ENCODE measurements around the gene BACH2. TPM values are rescaled to one million over a fixed set of nuclear protein-coding genes. Genes with fewer than 3 reads are reported as not detected.

Gene BACH2
- total RNA-seq, 1 experiment from 2014 or later, result 2.5 TPM

DNA sequence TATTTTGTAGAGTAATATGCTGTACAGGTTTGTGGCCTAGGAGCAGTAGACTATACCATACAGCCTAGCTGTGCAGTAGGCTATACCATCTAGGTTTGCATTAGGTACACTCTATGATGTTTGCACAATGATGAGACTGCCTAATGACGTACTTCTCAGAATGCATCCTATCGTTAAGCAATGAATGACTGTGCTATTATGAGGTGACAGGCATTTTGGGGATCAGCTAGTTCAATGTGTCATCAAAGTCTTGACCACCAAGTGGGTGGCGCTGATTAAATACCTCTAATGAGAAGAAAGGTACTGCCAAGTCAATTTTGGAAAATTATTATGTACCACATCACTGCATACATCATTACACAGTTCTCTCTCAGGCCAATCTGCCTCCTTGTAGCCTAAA, 190.2 kb downstream of the BACH2 start:
- Histone ChIP-seq H3K36me3 (replicated peaks; ENCODE audit: control insufficient read depth, insufficient read depth, low read length) (no peaks in the 10 kb centered on the region), H3K27me3 (ENCODE audit: control insufficient read depth, insufficient read depth, low read length) (no peaks in the 10 kb centered on the region), H3K4me3 (ENCODE audit: insufficient read depth, low read depth, low read length) (no peak overlapping the region)
- DNase-seq, result no peak

DNA sequence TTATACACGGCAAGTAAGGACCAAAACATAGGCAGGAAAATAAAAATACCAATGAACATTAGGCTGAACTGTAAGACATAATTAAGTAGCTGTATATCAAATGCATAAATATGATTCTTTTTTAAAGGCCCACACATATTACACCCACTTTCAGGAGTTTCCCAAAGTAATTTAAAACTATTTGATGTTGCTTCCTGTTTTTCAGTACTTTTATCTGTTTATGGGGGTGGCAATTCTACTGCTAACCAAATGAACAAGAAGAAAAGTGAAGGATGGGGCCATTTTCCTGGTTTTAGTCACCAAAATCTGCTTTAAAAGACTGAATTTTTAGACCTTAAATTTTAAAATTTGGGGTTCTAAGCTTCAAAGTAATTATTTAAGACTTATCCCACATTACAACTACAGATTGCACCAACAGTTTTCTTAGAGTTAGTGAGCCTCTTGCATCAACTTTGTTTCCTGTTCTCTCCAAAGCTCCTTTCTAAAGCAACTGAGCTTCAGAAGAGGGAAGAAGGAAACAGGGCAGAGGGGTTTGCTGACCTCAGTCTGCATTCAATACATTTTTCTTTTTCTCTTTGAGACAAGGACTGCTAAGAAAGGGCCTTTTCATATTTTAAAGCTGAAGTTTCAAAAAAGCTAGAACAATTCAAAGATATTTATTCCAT, 191.0 kb downstream of the BACH2 start:
- DNase-seq, result no peak
- Histone ChIP-seq H3K36me3 (replicated peaks; ENCODE audit: control insufficient read depth, insufficient read depth, low read length) (no peaks in the 10 kb centered on the region), H3K4me3 (ENCODE audit: insufficient read depth, low read depth, low read length) (no peak overlapping the region)

DNA sequence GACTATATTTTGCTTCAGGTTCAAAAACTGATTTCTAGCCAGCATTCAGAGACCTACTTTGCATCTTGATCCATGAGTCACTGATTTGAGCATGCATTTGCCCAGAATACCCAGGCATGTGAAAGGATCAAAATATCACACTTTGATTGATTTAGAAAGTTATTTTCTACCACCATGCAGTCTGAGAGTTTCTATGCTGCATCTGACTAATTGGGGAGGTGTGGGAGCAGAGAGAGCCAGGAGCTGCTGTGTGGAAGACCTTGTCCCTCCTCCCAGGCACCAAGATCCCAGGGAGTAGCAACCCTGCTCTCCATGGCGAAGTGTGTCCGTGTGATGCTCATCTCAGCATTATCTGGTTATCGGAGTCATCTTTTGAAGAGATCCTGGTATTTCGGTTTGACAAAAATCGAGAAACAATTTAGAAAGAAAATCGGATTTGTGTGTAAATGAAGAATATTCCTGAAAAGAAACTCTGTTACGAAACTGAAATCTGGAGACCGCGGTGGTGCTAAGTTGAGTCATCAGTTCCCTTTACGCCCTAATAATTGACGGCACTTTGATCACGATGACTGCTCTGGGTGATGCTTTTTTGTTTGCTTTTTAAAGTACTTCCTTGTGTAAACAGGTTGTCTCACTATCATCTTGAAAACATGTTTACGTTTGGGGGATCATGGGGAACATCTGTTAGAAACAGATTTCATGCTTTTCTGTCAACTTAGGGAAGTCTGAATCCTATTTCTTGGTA, 193.4 kb downstream of the BACH2 start:
- no peak for DNase-seq
- Histone ChIP-seq H3K4me3 (ENCODE audit: insufficient read depth, low read depth, low read length) (no peak overlapping the region), H3K27me3 (ENCODE audit: control insufficient read depth, insufficient read depth, low read length) (no peaks in the 10 kb centered on the region), H3K36me3 (replicated peaks; ENCODE audit: control insufficient read depth, insufficient read depth, low read length) (no peaks in the 10 kb centered on the region)

More for the DNA sequence above, 191.0 kb downstream of the BACH2 start:
- no peaks in the 10 kb centered on the region for H3K27me3 ChIP-seq (ENCODE audit: control insufficient read depth, insufficient read depth, low read length)

DNA sequence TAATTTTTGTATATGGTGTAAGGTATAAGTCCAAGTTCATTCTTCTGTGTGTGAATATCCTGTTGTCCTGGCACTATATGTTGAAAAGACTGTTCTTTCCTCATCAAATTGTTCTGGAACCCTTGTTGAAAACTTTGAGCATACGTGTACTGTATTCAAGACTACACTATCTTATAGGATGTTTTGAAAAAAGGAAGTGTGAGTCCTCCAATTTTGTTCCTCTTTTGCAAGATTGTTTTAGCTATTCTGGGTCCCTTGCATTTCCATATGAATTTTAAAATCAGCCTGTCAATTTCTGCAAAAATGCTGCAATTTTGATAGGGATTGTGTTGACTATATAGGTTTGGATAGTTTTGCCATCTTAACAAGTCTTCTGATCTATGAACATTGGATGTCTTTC, 195.2 kb downstream of the BACH2 start:
- no peaks in the 10 kb centered on the region for H3K27me3 ChIP-seq (ENCODE audit: control insufficient read depth, insufficient read depth, low read length)
- H3K4me3 ChIP-seq (ENCODE audit: insufficient read depth, low read depth, low read length), result no peak overlapping the region
- H3K36me3 ChIP-seq (replicated peaks; ENCODE audit: control insufficient read depth, insufficient read depth, low read length), result no peaks in the 10 kb centered on the region
- no peak for DNase-seq

DNA sequence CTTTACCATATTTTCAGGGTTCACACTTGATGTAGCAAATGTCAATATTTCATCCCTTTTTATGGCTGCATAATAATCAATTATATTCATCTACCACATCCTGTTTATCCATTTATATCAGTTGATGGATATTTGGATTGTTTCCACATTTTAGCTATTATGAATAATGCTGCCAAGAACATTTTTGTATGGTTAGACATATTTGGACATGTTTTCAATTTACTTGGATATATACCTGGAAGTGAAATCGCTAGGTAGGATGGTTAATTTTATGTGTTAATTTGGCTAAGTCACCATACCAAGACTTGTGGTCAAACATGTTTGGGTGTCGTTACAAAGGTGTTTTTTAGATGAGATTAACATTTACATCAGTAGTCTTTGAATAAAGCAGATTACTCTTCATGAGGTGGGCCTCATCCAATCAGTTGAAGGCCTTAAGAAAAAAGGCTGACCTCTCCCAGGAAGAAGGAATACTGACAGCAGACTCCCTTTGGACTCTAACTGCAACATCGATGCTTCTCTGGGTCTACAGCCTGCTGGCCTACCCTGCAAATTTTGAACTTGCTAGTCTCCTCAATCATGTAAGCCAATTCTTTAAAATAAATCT, 196.5 kb downstream of the BACH2 start:
- DNase-seq, result no peak
- Histone ChIP-seq H3K27me3 (ENCODE audit: control insufficient read depth, insufficient read depth, low read length) (no peaks in the 10 kb centered on the region), H3K4me3 (ENCODE audit: insufficient read depth, low read depth, low read length) (no peak overlapping the region), H3K36me3 (replicated peaks; ENCODE audit: control insufficient read depth, insufficient read depth, low read length) (no peaks in the 10 kb centered on the region)

DNA sequence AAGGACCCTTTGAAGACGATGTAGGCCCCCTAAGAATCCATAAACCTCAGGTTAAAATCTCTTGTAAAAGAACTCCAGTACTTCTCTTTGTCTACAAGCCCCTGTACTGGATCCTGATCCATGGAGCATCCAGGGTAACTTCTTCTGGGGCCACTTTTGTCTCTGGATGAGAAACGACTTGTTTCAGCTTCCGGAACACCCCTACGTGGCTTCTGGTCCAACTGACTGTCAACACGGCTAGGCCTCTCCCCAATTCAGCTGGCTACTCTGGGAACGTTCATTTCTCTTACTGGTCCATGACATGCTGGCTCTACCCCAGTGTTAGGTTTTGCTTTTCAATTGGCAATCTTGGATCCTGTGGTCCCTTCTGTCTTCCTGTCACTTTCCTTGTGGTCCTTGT, 198.0 kb downstream of the BACH2 start:
- H3K4me3 ChIP-seq (ENCODE audit: insufficient read depth, low read depth, low read length), result no peak overlapping the region
- no peak for DNase-seq
- H3K36me3 ChIP-seq (replicated peaks; ENCODE audit: control insufficient read depth, insufficient read depth, low read length), result no peaks in the 10 kb centered on the region
- H3K27me3 ChIP-seq (ENCODE audit: control insufficient read depth, insufficient read depth, low read length), result no peaks in the 10 kb centered on the region

DNA sequence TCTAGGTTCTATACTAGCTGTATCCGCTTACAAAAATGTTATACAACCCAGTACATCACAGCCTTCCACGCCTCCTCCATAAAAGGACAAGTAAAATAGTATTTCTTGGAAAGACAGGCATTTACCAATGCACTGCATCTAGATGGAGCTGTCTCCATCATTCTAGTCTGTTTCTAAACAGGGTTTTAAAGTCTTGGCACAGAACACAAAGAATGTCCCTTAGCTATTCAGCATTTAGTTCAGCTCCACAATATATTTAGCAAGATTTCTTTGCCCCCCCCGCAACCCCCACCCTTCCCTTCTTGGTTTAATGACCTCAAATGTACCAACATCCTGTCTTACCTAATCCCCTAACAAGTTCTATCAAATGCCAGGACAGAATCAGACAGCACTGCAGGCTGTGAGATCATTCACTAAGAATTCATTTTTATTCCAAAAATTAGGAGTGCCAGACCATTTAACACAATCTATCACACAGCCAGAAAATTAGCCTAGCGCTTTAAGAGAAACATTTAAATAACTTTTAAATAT, 198.6 kb downstream of the BACH2 start:
- H3K4me3 ChIP-seq (ENCODE audit: insufficient read depth, low read depth, low read length), result no peak overlapping the region
- no peaks in the 10 kb centered on the region for H3K27me3 ChIP-seq (ENCODE audit: control insufficient read depth, insufficient read depth, low read length)
- no peaks in the 10 kb centered on the region for H3K36me3 ChIP-seq (replicated peaks; ENCODE audit: control insufficient read depth, insufficient read depth, low read length)
- no peak for DNase-seq

DNA sequence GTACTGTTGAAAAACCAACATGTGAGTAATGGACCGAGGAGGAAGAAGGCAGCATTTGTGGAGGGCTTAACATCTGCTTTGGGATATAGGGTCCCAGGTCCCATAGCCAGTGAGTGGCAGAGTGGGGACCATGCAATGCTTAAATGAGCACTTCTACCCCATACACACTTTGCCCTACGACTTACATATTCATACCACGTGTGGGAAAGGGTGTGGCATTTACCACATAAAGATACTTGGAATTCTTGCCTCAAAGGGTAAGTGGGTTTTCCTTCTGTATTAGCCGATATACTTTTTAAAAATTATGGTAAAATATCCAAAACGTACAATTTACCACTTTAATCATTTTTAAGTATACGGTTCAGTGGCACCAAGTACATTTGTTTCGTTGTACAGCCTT, 199.3 kb downstream of the BACH2 start:
- no peak for DNase-seq
- H3K4me3 ChIP-seq (ENCODE audit: insufficient read depth, low read depth, low read length), result no peak overlapping the region
- H3K36me3 ChIP-seq (replicated peaks; ENCODE audit: control insufficient read depth, insufficient read depth, low read length), result no peaks in the 10 kb centered on the region
- no peaks in the 10 kb centered on the region for H3K27me3 ChIP-seq (ENCODE audit: control insufficient read depth, insufficient read depth, low read length)

DNA sequence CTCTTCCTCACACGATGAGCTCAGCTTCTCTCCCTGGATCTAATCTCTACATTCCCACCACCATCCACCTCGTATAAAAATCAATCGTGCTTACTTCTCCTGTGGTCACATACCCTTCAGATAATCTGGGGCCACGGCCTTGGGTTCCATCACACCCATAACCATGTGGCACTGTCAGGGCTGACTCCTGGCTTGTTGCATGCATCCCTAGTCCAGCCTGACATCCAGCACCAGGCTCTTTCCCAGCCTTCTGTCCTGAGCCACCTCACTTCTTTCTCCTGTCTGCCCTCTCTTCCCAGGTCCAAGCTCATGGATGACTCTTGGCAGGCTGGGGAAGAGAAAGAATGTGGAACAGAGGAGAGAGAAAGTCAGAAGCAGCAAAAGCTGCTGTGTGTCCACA, 199.8 kb downstream of the BACH2 start:
- Histone ChIP-seq H3K27me3 (ENCODE audit: control insufficient read depth, insufficient read depth, low read length) (no peaks in the 10 kb centered on the region), H3K36me3 (replicated peaks; ENCODE audit: control insufficient read depth, insufficient read depth, low read length) (no peaks in the 10 kb centered on the region), H3K4me3 (ENCODE audit: insufficient read depth, low read depth, low read length) (no peak overlapping the region)
- DNase-seq, result no peak

DNA sequence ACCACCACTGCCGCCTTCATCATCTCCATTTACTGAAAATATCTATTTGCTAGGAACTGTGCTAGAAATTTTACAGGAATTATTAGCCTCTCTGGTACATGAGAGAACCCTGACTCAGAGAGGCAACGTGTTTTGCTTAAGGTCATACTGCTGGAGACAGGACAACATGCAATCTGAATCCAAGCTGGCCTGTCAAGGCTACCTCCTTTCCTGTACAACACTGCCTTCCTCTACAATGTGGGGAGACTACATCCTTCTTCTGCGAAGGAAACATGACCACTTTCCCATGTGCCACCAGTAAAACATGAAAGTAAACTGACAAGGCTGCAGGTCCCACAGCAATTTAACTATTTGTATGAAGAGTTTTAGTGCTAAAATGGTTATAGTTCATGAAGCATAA, 200.9 kb downstream of the BACH2 start:
- no peak overlapping the region for H3K4me3 ChIP-seq (ENCODE audit: insufficient read depth, low read depth, low read length)
- no peaks in the 10 kb centered on the region for H3K27me3 ChIP-seq (ENCODE audit: control insufficient read depth, insufficient read depth, low read length)
- no peak for DNase-seq
- no peaks in the 10 kb centered on the region for H3K36me3 ChIP-seq (replicated peaks; ENCODE audit: control insufficient read depth, insufficient read depth, low read length)

DNA sequence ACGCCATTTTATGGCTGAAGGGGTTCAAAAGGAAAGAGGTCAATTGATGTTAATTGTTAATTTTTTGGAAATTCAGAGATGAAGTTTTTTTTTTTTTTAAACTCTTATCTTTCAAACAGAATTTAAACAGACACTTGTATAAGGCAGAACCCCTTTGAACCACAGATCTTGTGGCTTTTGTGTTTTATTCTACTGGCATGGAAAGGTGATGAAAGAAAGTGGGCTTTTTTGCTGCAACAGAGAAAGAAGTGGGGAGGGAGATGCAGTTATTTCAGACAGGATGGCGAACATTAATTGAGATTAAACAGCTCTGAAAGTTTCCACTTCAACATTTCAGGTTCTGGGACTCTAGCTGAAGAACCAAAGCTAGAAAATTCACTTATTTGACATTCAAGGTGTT, 201.5 kb downstream of the BACH2 start:
- no peaks in the 10 kb centered on the region for H3K36me3 ChIP-seq (replicated peaks; ENCODE audit: control insufficient read depth, insufficient read depth, low read length)
- H3K27me3 ChIP-seq (ENCODE audit: control insufficient read depth, insufficient read depth, low read length), result no peaks in the 10 kb centered on the region
- H3K4me3 ChIP-seq (ENCODE audit: insufficient read depth, low read depth, low read length), result no peak overlapping the region
- DNase-seq, result no peak

DNA sequence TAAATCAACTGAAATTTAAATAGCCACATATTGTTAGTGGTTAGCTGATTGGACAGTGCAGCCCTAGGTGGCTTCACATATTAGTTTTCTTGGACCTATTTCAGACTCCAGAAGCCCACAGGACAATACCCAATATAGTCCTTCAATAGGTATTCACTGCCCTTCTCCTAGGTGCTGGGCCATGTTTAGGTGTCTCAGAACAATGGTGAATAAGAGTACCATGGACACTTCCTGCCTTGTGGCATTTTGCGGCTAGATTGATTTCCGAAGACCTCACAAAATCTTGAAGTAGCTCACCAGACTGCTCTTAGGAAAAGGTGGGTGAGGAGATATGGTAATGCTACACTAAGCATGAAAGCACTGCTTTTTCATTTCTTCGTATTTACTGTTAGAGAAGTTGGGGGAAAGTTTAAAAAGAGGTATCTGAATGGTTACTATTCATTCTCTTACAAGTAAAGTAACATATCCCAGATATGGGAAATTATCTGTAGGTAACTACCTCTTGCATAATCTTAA, 203.0 kb downstream of the BACH2 start:
- Histone ChIP-seq H3K27me3 (ENCODE audit: control insufficient read depth, insufficient read depth, low read length) (no peaks in the 10 kb centered on the region), H3K36me3 (replicated peaks; ENCODE audit: control insufficient read depth, insufficient read depth, low read length) (no peaks in the 10 kb centered on the region), H3K4me3 (ENCODE audit: insufficient read depth, low read depth, low read length) (no peak overlapping the region)
- no peak for DNase-seq

DNA sequence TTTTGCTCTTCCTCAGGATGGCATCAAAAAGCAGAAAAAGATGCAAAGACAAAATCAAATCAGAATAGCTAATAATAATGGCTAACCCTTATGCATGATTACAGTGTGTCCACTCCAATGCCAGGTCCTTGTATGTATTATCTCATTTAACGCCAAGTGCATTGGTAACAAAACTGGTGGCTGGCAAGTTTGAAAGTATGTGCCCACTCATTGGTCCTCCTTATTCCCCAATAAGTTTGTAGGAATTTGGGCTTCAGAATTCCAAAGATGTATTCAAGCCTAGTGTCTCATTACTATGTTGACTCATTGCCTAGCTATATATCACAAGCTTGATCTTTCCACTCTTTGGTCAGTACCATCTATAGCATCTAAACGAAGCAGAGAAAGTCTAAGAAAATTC, 205.8 kb downstream of the BACH2 start:
- H3K27me3 ChIP-seq (ENCODE audit: control insufficient read depth, insufficient read depth, low read length), result no peaks in the 10 kb centered on the region
- H3K4me3 ChIP-seq (ENCODE audit: insufficient read depth, low read depth, low read length), result no peak overlapping the region
- DNase-seq, result no peak
- no peaks in the 10 kb centered on the region for H3K36me3 ChIP-seq (replicated peaks; ENCODE audit: control insufficient read depth, insufficient read depth, low read length)

DNA sequence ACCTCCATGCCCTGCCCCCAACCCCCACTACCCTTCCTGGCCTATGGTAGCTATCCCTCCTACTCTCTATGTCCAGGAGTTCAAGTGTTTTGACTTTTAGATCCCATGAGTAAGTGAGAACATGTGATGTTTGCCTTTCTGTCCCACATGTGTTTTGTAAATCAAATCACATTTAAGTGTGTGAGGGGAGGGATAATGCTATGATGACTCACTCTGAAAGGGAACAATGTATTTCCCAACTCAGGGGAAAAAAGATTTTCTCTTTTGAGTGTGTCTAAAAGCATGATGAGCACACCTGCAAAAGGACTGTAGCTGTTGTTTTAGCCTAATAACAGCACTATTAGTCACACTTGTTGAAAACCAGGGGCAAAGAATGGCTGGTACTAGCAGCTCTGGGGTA, 208.6 kb downstream of the BACH2 start:
- H3K4me3 ChIP-seq (ENCODE audit: insufficient read depth, low read depth, low read length), result no peak overlapping the region
- DNase-seq, result no peak
- no peaks in the 10 kb centered on the region for H3K27me3 ChIP-seq (ENCODE audit: control insufficient read depth, insufficient read depth, low read length)
- no peaks in the 10 kb centered on the region for H3K36me3 ChIP-seq (replicated peaks; ENCODE audit: control insufficient read depth, insufficient read depth, low read length)

Measured in H7 (cell line).